Left hindlimb (tissue), 1 donor: ENCODE data around the gene CYS1.
A peak's percentile ranks its signal among the peaks of the same experiment; 100 is the strongest.

Source experiments
- DNase-seq: peaks from one replicate; pipeline ENCODE4 v3.0.0-alpha.2; 2018

The CYS1 gene

GRCh38 chr2:10091182-10091888 lies 11.1 kb upstream of the CYS1 start:
- DNase-seq: no peak

DNA sequence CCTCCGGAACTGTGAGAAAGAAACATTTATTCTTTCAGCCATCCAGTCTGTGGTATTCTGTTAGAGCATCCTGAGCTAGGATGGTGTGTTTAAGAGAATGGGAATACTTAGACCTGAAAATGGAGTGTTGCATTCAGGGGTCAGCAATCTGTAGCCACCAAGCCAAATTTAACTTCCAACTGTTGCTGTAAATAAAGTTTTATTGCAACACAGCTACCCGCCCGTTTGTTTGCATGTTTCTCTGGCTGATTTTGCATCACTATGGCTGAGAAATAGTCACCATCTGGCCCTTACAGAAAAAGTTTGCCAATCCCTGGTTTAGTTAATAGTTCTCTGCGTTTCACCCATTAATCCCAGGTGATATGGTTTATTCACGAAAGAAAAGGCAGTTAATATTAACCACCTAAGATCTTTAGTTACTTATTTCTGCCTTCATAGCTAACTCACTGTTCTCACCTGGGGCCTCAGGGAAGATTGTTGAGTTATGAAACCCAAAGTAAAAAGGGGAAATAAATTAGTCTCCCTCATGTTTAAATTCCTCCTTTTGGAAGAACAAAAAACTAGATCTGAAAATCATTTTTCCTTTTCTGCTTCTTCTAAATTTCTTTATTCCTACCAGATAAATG lies 9.5 kb upstream of the CYS1 start:
- DNase-seq: no peak

GRCh38 chr2:10087360-10087759 lies 7.1 kb upstream of the CYS1 start:
- no peak for DNase-seq

DNA sequence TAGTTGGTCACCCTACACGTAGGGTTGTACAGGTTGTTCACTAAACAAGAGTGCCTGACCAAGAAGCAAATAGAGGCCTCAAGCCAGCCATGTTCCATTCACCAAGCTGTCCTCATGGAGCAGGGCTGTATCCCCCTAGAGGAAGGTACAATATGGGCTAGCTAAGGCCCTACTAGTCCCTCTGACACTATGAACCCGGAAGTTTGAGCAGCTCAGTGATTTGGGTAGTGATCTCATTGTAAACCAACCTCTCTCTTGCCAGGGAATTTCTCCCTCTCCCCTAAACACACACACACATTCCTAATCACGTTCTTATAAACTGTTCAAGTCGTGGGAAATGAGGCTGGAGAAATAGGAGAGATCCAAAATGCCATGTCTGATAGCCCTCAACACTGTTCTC lies 6.7 kb upstream of the CYS1 start:
- DNase-seq: no peak

- no peak for DNase-seq
Measured at GRCh38 chr2:10085668-10086059, 5.5 kb upstream of the CYS1 start.

- DNase-seq: no peak
Measured at GRCh38 chr2:10085043-10085667, 4.9 kb upstream of the CYS1 start.

- no peak for DNase-seq
Measured at GRCh38 chr2:10084223-10084865, 4.1 kb upstream of the CYS1 start.

GRCh38 chr2:10083692-10084211 lies 3.5 kb upstream of the CYS1 start:
- no peak for DNase-seq

GRCh38 chr2:10083046-10083445 lies 2.8 kb upstream of the CYS1 start:
- peak; percentile 56 for DNase-seq

DNA sequence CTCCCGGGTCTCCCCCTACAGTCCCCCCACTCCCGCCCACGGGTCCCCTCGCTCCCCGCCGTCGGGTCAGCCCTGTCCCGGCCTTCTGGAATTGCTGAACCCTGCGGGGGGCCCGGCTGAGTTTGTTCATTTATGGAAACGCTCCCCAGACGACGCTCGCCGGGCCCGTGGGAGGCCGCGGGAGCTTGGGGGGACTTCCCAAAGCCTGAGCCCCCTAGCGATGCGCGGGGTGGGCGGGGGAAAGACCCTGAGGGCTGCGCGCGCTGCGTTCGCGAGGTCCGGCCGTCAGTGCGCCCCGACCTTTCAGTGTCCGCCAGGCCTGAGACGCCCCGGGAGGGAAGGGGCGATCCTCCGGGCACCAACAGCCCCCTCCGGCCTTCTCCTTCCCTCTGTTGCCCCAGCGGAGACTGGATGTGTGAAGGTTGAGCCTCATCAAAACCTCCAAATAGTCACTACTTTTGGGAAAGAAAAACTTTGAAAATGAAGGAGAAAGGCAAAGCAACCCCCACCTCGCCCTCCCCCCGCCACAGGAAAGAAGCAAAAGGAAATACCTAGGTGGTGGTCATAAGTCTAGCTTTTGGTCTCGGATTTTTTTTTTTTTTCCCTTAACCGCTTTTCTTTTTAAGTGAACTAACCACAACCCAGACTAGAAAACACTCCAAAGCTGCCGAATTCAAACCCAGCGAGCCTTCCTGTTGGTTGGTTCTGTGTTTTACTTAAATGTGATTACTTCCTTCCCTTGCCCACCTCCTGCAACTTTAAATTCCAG lies 509 bp upstream of the CYS1 start:
- DNase-seq: peak; percentile 37

GRCh38 chr2:10079266-10079869 lies 843 bp downstream of the CYS1 start:
- DNase-seq: peak; percentile 67

- no peak for DNase-seq
Measured at GRCh38 chr2:10078704-10079265, 1.4 kb downstream of the CYS1 start.

DNA sequence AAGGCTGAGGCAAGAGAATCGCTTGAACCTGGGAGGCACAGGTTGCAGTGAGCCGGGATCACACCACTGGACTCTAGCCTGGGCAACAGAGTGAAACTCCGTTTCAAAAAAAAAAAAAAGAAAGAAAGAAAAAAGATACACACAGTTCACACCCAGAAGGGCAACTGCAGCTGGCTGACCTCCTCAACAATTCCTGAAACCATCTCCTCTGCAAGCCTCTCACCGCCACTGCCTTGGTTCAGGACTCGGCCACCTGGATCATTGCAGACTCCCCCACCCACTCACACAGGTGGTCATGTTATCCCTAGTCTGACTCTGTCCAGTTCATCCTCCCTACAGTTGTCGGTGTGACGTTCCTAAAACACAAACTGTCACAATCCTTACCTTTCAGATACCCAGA lies 2.2 kb downstream of the CYS1 start:
- no peak for DNase-seq

DNA sequence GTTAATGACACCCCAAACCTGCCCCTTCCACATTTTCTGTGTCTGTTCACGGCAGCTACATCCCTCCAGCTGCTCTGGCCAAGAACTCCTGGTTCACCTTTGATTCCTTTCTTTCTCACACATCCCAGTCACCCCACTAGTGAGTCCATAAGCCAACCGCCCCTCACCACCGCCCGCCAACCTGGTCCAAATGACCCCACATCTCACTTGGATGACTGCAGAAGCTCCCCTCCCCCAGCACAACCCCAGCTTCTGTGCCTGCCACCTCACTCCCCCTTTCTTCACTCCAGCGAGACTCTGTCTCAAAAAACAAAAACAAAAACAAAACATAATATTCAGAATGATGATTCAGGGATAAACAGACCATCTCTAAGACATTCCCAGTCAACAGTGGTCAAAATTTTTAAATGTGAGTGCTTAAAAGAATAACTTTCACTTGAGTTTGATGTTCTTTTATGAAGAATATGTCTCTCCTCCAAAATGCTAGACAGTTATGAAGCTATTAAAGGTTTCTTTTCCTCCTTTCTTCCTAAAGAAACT lies 3.2 kb downstream of the CYS1 start:
- DNase-seq: no peak

DNA sequence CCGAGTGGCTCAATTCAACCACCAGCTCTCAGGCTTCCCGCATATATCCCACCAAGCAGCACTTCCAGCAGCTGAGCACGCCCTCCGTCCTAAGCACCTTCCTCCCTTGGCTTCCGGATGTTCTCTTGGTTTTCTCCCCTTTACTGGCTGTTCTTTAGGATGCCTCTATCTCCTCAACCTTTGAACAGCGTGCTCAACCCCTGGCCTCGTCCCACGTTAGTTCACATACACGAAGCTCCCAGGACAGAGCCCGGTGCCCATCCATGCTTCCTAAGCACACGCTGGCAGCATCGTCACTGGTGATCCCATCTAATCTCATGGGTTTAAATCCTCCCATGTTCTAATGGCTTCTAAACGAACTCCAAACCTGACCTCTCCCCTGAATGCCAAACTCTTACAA lies 3.7 kb downstream of the CYS1 start:
- DNase-seq: no peak

GRCh38 chr2:10075571-10076209 lies 4.5 kb downstream of the CYS1 start:
- DNase-seq: peak; percentile 4

GRCh38 chr2:10075101-10075500 lies 5.1 kb downstream of the CYS1 start:
- DNase-seq: peak; percentile 3

GRCh38 chr2:10073706-10074105 lies 6.5 kb downstream of the CYS1 start:
- peak; percentile 15 for DNase-seq

GRCh38 chr2:10072656-10073480 lies 7.3 kb downstream of the CYS1 start:
- DNase-seq: peak; percentile 87

DNA sequence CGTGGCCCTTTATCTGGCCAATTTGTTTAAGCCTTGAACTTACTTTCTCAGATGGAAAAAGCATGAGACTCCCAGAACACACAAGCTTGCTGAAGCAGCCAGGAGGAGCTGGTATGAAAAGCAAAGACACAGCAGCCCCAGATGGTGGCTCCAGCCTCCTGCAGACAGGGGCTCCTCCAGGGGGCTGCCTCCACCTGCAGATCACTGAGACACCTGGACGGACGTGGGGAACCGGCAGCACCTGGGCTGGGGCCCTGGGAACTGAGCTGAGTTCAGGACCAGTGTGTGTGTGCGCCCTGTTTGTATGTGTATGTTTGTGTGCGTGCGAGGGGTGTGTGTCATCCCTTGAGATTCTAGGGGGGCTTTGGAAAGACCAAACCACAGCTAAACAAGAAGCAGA lies 8.6 kb downstream of the CYS1 start:
- peak; percentile 2 for DNase-seq
